HepG2 (cell line): ENCODE results near the gene EXPH5. TPM values are rescaled to one million over a fixed set of nuclear protein-coding genes. Genes with fewer than 3 reads are reported as not detected.

Experiments
- ATAD3A ChIP-seq: sonication (generic); formaldehyde crosslinking; IDR thresholded peaks from 2 replicates; pipeline ENCODE4 v1.4.0; 2020; ENCODE audit warnings: missing genetic modification reagents
- BCL3 ChIP-seq: sonication (generic); formaldehyde crosslinking; IDR thresholded peaks from 2 replicates; pipeline ENCODE4 v1.5.1; 2020; ENCODE audit warnings: mild to moderate bottlenecking, missing genetic modification reagents, moderate library complexity
- CEBPZ ChIP-seq: IDR thresholded peaks from 2 replicates; pipeline ENCODE4 v1.6.1; 2012; ENCODE audit warnings: low read length, improper control_type of control experiment
- GATAD2A ChIP-seq: IDR thresholded peaks from 2 replicates; pipeline ENCODE4 v1.6.1; 2016
- JARID2 ChIP-seq: sonication (generic); formaldehyde crosslinking; IDR thresholded peaks from 2 replicates; pipeline ENCODE4 v1.8.1; 2023; ENCODE audit warnings: missing genetic modification reagents, inconsistent platforms; ENCODE audit not compliant: insufficient replicate concordance
- NFKB2 ChIP-seq: sonication (generic); formaldehyde crosslinking; IDR thresholded peaks from 2 replicates; pipeline ENCODE4 v1.4.0; 2020; ENCODE audit warnings: missing genetic modification reagents, borderline replicate concordance
- PREB ChIP-seq: sonication (generic); formaldehyde crosslinking; IDR thresholded peaks from 2 replicates; pipeline ENCODE4 v1.4.0; 2020; ENCODE audit warnings: missing genetic modification reagents
- SP5 ChIP-seq: IDR thresholded peaks from 2 replicates; pipeline ENCODE4 v1.6.1; 2016; ENCODE audit warnings: low read depth, borderline replicate concordance
- TFE3 ChIP-seq: IDR thresholded peaks from 2 replicates; pipeline ENCODE4 v1.6.1; 2016
- ZFP36L1 ChIP-seq: sonication (generic); formaldehyde crosslinking; IDR thresholded peaks from 2 replicates; pipeline ENCODE4 v1.8.0; 2022; ENCODE audit warnings: mild to moderate bottlenecking, missing genetic modification reagents, moderate library complexity
- ZMAT3 ChIP-seq: sonication (generic); formaldehyde crosslinking; conservative IDR thresholded peaks from 2 replicates; pipeline ENCODE4 v1.7.0; 2021; ENCODE audit warnings: missing genetic modification reagents
- ZNF225 ChIP-seq: sonication (generic); formaldehyde crosslinking; IDR thresholded peaks from 2 replicates; pipeline ENCODE4 v1.4.0; 2020; ENCODE audit warnings: mild to moderate bottlenecking, missing genetic modification reagents
- ZNF292 ChIP-seq: sonication (generic); formaldehyde crosslinking; IDR thresholded peaks from 2 replicates; pipeline ENCODE4 v1.8.1; 2022; ENCODE audit warnings: mild to moderate bottlenecking, low read depth, missing genetic modification reagents, borderline replicate concordance
- ZNF580 ChIP-seq: IDR thresholded peaks from 2 replicates; pipeline ENCODE4 v1.6.1; 2016; ENCODE audit warnings: low read depth, borderline replicate concordance
- ZNF687 ChIP-seq: sonication (generic); formaldehyde crosslinking; IDR thresholded peaks from 2 replicates; pipeline ENCODE4 v1.5.1; 2020; ENCODE audit warnings: mild to moderate bottlenecking, missing genetic modification reagents, moderate library complexity
- ZNF709 ChIP-seq: sonication (generic); formaldehyde crosslinking; IDR thresholded peaks from 2 replicates; pipeline ENCODE4 v1.5.0; 2020; ENCODE audit warnings: mild to moderate bottlenecking, missing genetic modification reagents
- ZSCAN25 ChIP-seq: sonication (generic); formaldehyde crosslinking; IDR thresholded peaks from 2 replicates; pipeline ENCODE4 v1.8.0; 2022; ENCODE audit warnings: mild to moderate bottlenecking, missing genetic modification reagents
- polyA plus RNA-seq, 8 experiments: library from polyadenylated mRNA; depleted of rRNA in 3 of 8; stranded (reverse) in 7 of 8; unstranded in 1 of 8; fragments of >200 nt; fragmentation: Illumina TruSeq in 4 of 8; extraction: Trizol in 4 of 8; gene quantifications; 2 replicates each; pipeline versions ENCODE4 v1.2.1 to v1.2.3, GENCODE V29; 2011 to 2016; ENCODE audit warnings: low read depth in 4 of 8, missing spikeins in 1 of 8, mixed read lengths in 1 of 8; ENCODE audit not compliant: insufficient read depth in 1 of 8
- total RNA-seq, 5 experiments: library from RNA; depleted of rRNA; stranded (reverse); fragments of >200 nt; fragmentation: Illumina TruSeq; extraction: Trizol; gene quantifications; 2 replicates each; pipeline ENCODE4 v1.2.3, GENCODE V29; 2016; ENCODE audit warnings: low read depth in 1 of 5

Gene EXPH5
- total and polyA plus RNA-seq, 2 of the 13 experiments (the other 11 are each of a cell fraction or from before 2014, with no cell fraction given), result under 0.01 to 0.02 TPM

- no peak for TF ChIP-seq JARID2 (CRISPR knock-in tag)
- TF ChIP-seq CEBPZ, result no peak
- TF ChIP-seq GATAD2A, result peak; percentile 58
- TF ChIP-seq TFE3 (CRISPR knock-in tag), result no peak
- TF ChIP-seq ATAD3A (CRISPR knock-in tag), result no peak
- TF ChIP-seq NFKB2, result 0 out of 2 replicates have a peak, but pooled peaks have one; percentile 37
- TF ChIP-seq ZNF687 (CRISPR knock-in tag), result no peak
- no peak for TF ChIP-seq BCL3 (CRISPR knock-in tag)
- TF ChIP-seq ZNF292 (CRISPR knock-in tag), result peak; percentile 79; the same call in 1 of the 2 replicates
- 0 out of 2 replicates have a peak, but pooled peaks have one; percentile 66 for TF ChIP-seq ZNF580 (CRISPR knock-in tag)
- no peak for TF ChIP-seq ZFP36L1 (CRISPR knock-in tag)
- no peak for TF ChIP-seq SP5 (CRISPR knock-in tag)
- no peak for TF ChIP-seq ZMAT3 (CRISPR knock-in tag)
- TF ChIP-seq PREB (CRISPR knock-in tag), result no peak
- TF ChIP-seq ZNF225, result no peak
- 0 out of 2 replicates have a peak, but pooled peaks have one; percentile 18 for TF ChIP-seq ZSCAN25 (CRISPR knock-in tag)
- TF ChIP-seq ZNF709 (CRISPR knock-in tag), result no peak
Observed at GRCh38 chr11:108497317-108498045, 96.1 kb downstream of the EXPH5 start (continued).
